ENCODE measurements around the gene CELA2A. TPM values are rescaled to one million over a fixed set of nuclear protein-coding genes. Genes with fewer than 3 reads are reported as not detected.

CELA2A gene
- total and polyA plus RNA-seq, 9 of the 15 experiments (the other 6 are each of a cell fraction or from before 2014, with no cell fraction given) = 0.62 TPM; not detected in 8

DNA sequence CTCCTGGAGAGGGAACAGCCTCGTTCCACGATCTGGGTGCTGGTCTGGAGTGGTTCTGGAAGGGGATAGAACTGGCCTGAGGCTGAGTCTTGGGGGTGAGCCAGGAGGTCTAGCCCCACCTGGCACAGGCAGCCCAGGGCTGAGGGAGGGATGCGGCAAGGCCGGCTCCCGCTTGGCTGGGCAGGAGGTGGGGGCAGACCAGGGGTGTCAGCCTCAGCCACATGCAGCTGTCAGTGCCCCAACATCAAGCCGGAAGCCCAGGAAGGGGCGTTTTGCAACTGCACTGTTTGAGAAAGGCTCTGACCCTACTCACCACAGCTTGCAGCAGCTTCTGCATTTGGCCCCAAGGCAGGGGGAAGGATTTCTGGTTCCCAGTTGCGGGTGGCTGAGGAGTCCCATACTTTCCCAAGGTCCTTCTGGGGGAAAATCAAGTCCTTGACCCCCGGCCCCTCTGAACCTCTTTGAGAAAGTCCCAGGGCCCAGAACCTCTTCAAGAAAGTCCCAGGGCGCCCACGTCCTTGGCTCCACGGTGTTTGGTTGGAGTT lies 44.9 kb upstream of the CELA2A start (continued):
- TF ChIP-seq, protein P1, sequence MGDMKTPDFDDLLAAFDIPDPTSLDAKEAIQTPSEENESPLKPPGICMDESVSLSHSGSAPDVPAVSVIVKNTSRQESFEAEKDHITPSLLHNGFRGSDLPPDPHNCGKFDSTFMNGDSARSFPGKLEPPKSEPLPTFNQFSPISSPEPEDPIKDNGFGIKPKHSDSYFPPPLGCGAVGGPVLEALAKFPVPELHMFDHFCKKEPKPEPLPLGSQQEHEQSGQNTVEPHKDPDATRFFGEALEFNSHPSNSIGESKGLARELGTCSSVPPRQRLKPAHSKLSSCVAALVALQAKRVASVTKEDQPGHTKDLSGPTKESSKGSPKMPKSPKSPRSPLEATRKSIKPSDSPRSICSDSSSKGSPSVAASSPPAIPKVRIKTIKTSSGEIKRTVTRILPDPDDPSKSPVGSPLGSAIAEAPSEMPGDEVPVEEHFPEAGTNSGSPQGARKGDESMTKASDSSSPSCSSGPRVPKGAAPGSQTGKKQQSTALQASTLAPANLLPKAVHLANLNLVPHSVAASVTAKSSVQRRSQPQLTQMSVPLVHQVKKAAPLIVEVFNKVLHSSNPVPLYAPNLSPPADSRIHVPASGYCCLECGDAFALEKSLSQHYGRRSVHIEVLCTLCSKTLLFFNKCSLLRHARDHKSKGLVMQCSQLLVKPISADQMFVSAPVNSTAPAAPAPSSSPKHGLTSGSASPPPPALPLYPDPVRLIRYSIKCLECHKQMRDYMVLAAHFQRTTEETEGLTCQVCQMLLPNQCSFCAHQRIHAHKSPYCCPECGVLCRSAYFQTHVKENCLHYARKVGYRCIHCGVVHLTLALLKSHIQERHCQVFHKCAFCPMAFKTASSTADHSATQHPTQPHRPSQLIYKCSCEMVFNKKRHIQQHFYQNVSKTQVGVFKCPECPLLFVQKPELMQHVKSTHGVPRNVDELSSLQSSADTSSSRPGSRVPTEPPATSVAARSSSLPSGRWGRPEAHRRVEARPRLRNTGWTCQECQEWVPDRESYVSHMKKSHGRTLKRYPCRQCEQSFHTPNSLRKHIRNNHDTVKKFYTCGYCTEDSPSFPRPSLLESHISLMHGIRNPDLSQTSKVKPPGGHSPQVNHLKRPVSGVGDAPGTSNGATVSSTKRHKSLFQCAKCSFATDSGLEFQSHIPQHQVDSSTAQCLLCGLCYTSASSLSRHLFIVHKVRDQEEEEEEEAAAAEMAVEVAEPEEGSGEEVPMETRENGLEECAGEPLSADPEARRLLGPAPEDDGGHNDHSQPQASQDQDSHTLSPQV (IDR thresholded peaks at IDR 0.05) = no peak
- no peak for TF ChIP-seq ZNF408 (CRISPR knock-in tag; IDR thresholded peaks at IDR 0.05; ENCODE audit: low read depth)
- TF ChIP-seq MAX (CRISPR knock-in tag; IDR thresholded peaks at IDR 0.05) = peak; percentile 15; the same call in 1 of the 2 replicates
- TF ChIP-seq HIVEP1 (CRISPR knock-in tag; IDR thresholded peaks at IDR 0.05) = no peak

GRCh38 chr1:15412175-15412800 lies 44.2 kb upstream of the CELA2A start:
- Histone ChIP-seq H3K36me3 (ENCODE audit: control insufficient read depth, insufficient read depth, low read length) (peaks cover 31% of the 10 kb centered on the region), H3K27me3 (ENCODE audit: control insufficient read depth in 2 of 2, insufficient read depth in 2 of 2, low read length in 2 of 2) (no peaks in the 10 kb centered on the region), H3K9me1 (ENCODE audit: control insufficient read depth, insufficient read depth, low read length) (no peaks in the 10 kb centered on the region), H4K20me1 (replicated peaks; ENCODE audit: control insufficient read depth, insufficient read depth, low read length) (peaks cover 22% of the 10 kb centered on the region), H3K9me3 (replicated peaks; ENCODE audit: control insufficient read depth, insufficient read depth, low read depth, low read length) (no peaks in the 10 kb centered on the region), H3K4me3 (no peak overlapping the region), H3K27ac (ENCODE audit: extremely low read depth, low read depth, low read length) (no peak overlapping the region), H3K9ac (ENCODE audit: insufficient read depth in 1 of 2, low read depth in 2 of 2, low read length in 2 of 2) (peak overlapping the region in 1 of 2 experiments; percentile 57; a peak in 1 of 4 replicates), H2AFZ (ENCODE audit: low read depth, low read length) (no peak overlapping the region), H3K4me1 (replicated peaks in 1 of 2; ENCODE audit: control insufficient read depth in 2 of 2, insufficient read depth in 2 of 2, low read length in 2 of 2) (peaks cover 40 to 64% of the 10 kb centered on the region in 2 experiments), H3K79me2 (ENCODE audit: control insufficient read depth, insufficient read depth, low read length) (peaks cover 29% of the 10 kb centered on the region), H3K4me2 (ENCODE audit: insufficient read depth, low read length) (no peak overlapping the region)
- intact Hi-C loops (cut with micrococcal nuclease) = no loop called here
- no peak for ATAC-seq
- in situ Hi-C loops (cut with MboI) = no loop called here
- ChIA-PET POLR2A (interaction anchor here (0.7 to 1.1 kb wide), 4 partner anchors 14 to 237 kb away, joined by 3 to 4 read pairs (median 3); no protein-coding TSS in a partner anchor), CTCF (ENCODE audit: low intra/inter-chr PET ratio) (no interaction called here)
- BruUV-seq (replicated peaks) = no TSS peak
- DNase-seq (ENCODE audit: extremely low read depth in 1 of 4, low spot score in 3 of 4) = peak in 1 of 4 experiments; percentile 55
- no peak for FAIRE-seq
- 60% methylated on average over 16 of the region's 16 CpGs for WGBS (ENCODE audit: insufficient coverage, low coverage, missing lambda C conversion rate)
- TF ChIP-seq NFE2 (IDR thresholded peaks at IDR 0.05; ENCODE audit: low read depth) = no peak
- no peak for TF ChIP-seq E2F6 (IDR thresholded peaks at IDR 0.05; ENCODE audit: borderline replicate concordance in 1 of 2, extremely low read depth in 1 of 2, insufficient read depth in 1 of 2, insufficient read length in 1 of 2, low read depth in 1 of 2, low read length in 1 of 2, poor library complexity in 1 of 2, severe bottlenecking in 1 of 2)
- no peak for TF ChIP-seq HDAC2 (IDR thresholded peaks at IDR 0.05)
- TF ChIP-seq, protein P2, sequence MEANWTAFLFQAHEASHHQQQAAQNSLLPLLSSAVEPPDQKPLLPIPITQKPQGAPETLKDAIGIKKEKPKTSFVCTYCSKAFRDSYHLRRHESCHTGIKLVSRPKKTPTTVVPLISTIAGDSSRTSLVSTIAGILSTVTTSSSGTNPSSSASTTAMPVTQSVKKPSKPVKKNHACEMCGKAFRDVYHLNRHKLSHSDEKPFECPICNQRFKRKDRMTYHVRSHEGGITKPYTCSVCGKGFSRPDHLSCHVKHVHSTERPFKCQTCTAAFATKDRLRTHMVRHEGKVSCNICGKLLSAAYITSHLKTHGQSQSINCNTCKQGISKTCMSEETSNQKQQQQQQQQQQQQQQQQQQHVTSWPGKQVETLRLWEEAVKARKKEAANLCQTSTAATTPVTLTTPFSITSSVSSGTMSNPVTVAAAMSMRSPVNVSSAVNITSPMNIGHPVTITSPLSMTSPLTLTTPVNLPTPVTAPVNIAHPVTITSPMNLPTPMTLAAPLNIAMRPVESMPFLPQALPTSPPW (CRISPR knock-in tag; IDR thresholded peaks at IDR 0.05) = peak; percentile 21; the same call in 1 of the 2 replicates
- TF ChIP-seq JUN (IDR thresholded peaks at IDR 0.05; ENCODE audit: borderline replicate concordance, low read depth, low read length) = 0 out of 2 replicates have a peak, but pooled peaks have one; percentile 9
- no peak for TF ChIP-seq JUN (CRISPR knock-in tag; IDR thresholded peaks at IDR 0.05; ENCODE audit: borderline replicate concordance)
- TF ChIP-seq XRCC5 (IDR thresholded peaks at IDR 0.05; ENCODE audit: low read depth, low read length) = no peak
- TF ChIP-seq FOSL1 (tag; conservative IDR thresholded peaks at IDR 0.05) = peak; percentile 72; the same call in 1 of the 2 replicates

Data from K562 (cell line).